HUES6 (cell line): Measurements from ENCODE around the gene THOC3.
A peak's percentile ranks its signal among the peaks of the same experiment; 100 is the strongest.
"Not testable (repeated sequence)": the region's sequence is repeated elsewhere in the genome, so short reads cannot be mapped to it uniquely, and the experiment has no call there.

Experiments used
- H3K27ac ChIP-seq: 2 replicates; pipeline ENCODE4 v1.7.0; 2013; ENCODE audit warnings: low read depth, mild to moderate bottlenecking, low read length, inconsistent platforms
- H3K27me3 ChIP-seq: 2 replicates; pipeline ENCODE4 v1.6.1; 2013; ENCODE audit warnings: low read length; ENCODE audit not compliant: control insufficient read depth, insufficient read depth
- H3K36me3 ChIP-seq: 2 replicates; pipeline ENCODE4 v1.6.1; 2013; ENCODE audit warnings: low read length; ENCODE audit not compliant: control insufficient read depth, insufficient read depth
- H3K4me1 ChIP-seq: 2 replicates; pipeline ENCODE4 v1.6.1; 2013; ENCODE audit warnings: low read length; ENCODE audit not compliant: control insufficient read depth, insufficient read depth
- H3K4me3 ChIP-seq: 2 replicates; pipeline ENCODE4 v1.5.1; 2013; ENCODE audit warnings: low read depth, low read length
- H3K9ac ChIP-seq: one replicate; pipeline ENCODE4 v1.6.1; 2013; ENCODE audit warnings: mild to moderate bottlenecking, low read length
- H3K9me3 ChIP-seq: 2 replicates; pipeline ENCODE4 v1.6.1; 2013; ENCODE audit warnings: low read depth, low read length; ENCODE audit not compliant: control insufficient read depth, insufficient read depth

THOC3 gene

GRCh38 chr5:175979371-175979995 lies 11.4 kb upstream of the THOC3 start:
- not testable (repeated sequence) for H3K9me3 ChIP-seq, H3K4me1 ChIP-seq, H3K27me3 ChIP-seq, H3K4me3 ChIP-seq, H3K9ac ChIP-seq, H3K36me3 ChIP-seq, H3K27ac ChIP-seq

- H3K36me3 ChIP-seq, H3K9me3 ChIP-seq, H3K4me1 ChIP-seq, H3K9ac ChIP-seq, H3K27ac ChIP-seq, H3K27me3 ChIP-seq: not testable (repeated sequence)
- peak overlapping the region; percentile 92 for H3K4me3 ChIP-seq
These were observed 266 bp upstream of the THOC3 start for GRCh38 chr5:175968381-175968780.

DNA sequence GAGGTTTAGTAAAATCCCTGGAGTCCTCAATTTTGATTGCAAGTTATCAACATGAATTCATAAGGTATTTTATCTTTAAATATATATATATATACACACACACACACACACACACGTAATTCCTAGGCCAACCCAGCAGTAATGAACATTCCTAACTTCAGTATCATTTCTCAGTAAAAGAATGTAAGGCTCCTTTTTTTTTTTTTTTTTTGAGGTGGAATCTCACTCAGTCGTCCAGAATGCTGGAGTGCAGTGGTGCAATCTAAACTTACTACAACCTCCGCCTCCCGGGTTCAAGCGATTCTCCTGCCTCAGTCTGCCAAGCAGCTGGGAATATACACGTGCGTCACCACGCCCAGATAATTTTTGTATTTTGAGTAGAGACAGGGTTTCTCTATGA lies 5.8 kb downstream of the THOC3 start:
- not testable (repeated sequence) for H3K27me3 ChIP-seq, H3K27ac ChIP-seq, H3K4me1 ChIP-seq, H3K9me3 ChIP-seq, H3K9ac ChIP-seq, H3K4me3 ChIP-seq
- H3K36me3 ChIP-seq, result peaks cover 13% of the 10 kb centered on the region

DNA sequence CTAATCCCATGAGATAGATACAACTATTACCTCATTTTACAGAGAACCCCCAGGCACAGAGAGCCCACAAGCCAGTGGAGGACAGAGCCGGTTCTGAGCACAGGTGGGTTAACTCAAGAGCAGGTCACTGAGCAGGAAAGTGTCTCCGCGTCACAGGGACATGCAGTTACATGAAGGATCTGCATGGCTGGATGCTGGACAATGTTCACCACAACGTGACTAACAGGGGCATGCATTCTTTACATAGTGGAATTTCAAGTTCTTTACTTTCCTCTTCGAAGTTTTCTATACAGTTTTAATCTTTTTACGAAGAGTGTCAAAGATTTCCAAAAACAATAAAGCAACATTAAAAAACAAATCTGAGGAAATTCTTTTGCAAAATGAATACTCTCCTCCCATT lies 7.9 kb downstream of the THOC3 start:
- peaks cover 12% of the 10 kb centered on the region for H3K36me3 ChIP-seq
- not testable (repeated sequence) for H3K4me3 ChIP-seq

DNA sequence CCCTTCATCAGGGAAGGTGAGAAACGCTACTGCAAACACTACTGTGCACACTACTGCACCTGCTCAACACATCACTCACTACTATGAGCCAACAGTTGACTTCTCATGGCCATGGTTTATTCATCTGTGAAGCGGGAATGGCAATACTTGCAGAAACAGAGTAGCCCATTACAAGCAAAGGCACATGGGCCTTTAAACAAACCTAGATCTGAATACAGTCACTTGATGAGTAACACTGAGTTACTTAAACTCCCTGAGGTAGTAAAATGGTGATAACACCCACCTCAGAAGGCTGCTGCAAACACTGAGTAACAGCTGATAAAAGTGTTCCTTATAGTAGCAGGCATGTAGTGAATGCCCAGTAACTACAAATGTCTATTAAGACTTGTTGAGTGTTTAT lies 9.6 kb downstream of the THOC3 start:
- not testable (repeated sequence) for H3K4me1 ChIP-seq, H3K27me3 ChIP-seq, H3K27ac ChIP-seq, H3K36me3 ChIP-seq, H3K9me3 ChIP-seq, H3K4me3 ChIP-seq, H3K9ac ChIP-seq

More for the DNA sequence above, 7.9 kb downstream of the THOC3 start:
- not testable (repeated sequence) for H3K9me3 ChIP-seq, H3K9ac ChIP-seq, H3K27ac ChIP-seq, H3K27me3 ChIP-seq, H3K4me1 ChIP-seq

DNA sequence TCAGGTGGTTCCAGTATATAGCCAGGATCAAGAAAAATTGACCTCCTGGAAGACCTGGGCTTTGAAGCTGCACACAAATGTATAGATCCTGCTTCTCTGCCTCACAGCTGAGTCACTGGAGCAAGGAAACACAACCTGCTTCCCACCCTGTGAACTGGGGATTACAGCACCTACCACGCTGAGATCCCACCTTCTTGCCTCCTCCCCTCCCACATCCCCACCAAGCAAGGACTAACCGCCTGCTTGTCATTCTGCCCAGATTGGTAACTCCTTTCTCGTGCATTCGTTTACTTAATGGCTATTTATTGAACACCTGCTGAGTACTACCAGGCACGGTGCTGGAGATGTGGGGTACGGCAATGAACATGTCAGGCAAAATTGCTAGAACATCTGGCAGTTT lies 14.0 kb downstream of the THOC3 start:
- not testable (repeated sequence) for H3K27ac ChIP-seq

DNA sequence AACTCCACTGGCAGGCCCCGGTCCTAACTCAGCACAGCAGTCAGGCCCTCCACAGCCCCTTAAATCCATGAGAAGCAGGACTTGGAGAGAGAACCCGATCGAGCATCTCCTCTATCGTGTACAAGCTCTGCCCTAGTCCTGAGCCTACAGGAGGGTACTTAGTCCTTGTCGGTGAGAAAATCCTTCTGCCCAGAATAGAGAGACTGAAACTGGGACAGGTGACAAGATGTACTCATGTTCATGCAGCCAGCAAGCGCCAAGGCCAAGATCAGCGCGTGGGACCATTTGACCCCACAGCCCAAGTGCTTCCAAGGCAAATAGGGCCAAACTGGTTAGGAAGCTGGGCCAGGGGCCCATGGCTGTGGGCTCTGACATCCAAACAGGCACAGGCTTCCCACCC lies 15.3 kb downstream of the THOC3 start:
- not testable (repeated sequence) for H3K4me1 ChIP-seq, H3K9me3 ChIP-seq, H3K9ac ChIP-seq, H3K27ac ChIP-seq, H3K27me3 ChIP-seq, H3K4me3 ChIP-seq, H3K36me3 ChIP-seq

More for the DNA sequence above, 14.0 kb downstream of the THOC3 start:
- H3K36me3 ChIP-seq, H3K9ac ChIP-seq, H3K27me3 ChIP-seq, H3K9me3 ChIP-seq, H3K4me3 ChIP-seq, H3K4me1 ChIP-seq: not testable (repeated sequence)

DNA sequence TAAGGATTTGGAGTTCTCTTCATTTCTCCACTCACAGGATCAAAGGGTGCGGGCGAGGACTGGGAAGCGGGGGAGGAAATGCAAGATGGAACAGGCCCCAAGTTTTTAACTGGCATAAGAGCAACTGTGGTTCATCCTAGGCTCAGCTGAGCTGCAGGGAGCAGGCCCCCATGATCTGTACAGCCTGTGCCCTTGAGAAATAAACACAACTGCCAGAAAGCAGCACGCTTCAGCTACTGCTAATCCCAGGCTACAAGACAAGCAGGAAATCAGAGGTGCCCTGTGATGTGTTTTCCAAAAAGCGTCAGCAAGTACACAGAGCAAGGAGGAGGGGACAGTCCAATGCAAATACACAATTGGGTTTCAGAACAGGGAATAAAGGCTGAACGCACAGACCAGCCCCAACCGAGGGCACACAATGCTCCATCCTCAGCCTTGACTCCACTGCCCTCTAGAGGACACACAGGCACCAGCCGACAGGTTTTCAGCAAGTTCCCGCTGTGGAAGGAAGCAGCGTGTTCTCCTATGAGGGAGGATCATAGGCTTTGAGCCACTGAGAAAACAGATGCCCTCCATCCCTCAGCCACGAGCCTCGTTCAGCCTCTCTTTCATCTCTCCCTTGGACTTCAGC lies 16.7 kb downstream of the THOC3 start:
- not testable (repeated sequence) for H3K27ac ChIP-seq, H3K36me3 ChIP-seq, H3K27me3 ChIP-seq, H3K9me3 ChIP-seq, H3K4me1 ChIP-seq, H3K9ac ChIP-seq, H3K4me3 ChIP-seq

- not testable (repeated sequence) for H3K27ac ChIP-seq, H3K27me3 ChIP-seq, H3K4me3 ChIP-seq, H3K9ac ChIP-seq, H3K36me3 ChIP-seq, H3K9me3 ChIP-seq, H3K4me1 ChIP-seq
These were observed 19.6 kb downstream of the THOC3 start for GRCh38 chr5:175948329-175949108.

DNA sequence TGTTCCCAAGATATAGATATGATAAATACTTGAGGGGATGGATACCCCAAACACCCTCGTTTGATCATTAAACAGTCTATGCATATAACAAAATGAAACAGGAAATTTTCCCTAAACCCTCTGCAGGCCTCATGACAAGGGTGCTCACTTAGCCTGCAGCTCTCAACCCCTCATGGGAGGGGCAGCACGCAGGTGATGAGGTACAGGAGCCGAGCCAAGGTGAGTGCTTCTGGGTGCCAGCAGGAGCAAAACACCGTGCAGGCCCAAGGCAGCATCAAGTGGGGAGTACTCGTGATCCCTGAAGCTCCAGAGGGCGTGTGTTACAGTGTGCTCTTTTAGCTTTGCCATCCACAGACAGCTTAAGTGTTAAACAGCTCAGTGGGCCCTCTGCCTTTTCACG lies 24.9 kb downstream of the THOC3 start:
- not testable (repeated sequence) for H3K4me1 ChIP-seq, H3K9ac ChIP-seq, H3K4me3 ChIP-seq, H3K36me3 ChIP-seq, H3K9me3 ChIP-seq, H3K27ac ChIP-seq, H3K27me3 ChIP-seq

- H3K27ac ChIP-seq, H3K9ac ChIP-seq, H3K9me3 ChIP-seq, H3K27me3 ChIP-seq, H3K4me1 ChIP-seq, H3K36me3 ChIP-seq, H3K4me3 ChIP-seq: not testable (repeated sequence)
These were observed 27.5 kb downstream of the THOC3 start for GRCh38 chr5:175940632-175941031.
